Measurements from ENCODE around the gene ZBTB7B. TPM values are rescaled to one million over a fixed set of nuclear protein-coding genes. Genes with fewer than 3 reads are reported as not detected.

Gene ZBTB7B
- total RNA-seq, 1 donor from 2014 or later, result 56.6 TPM

DNA sequence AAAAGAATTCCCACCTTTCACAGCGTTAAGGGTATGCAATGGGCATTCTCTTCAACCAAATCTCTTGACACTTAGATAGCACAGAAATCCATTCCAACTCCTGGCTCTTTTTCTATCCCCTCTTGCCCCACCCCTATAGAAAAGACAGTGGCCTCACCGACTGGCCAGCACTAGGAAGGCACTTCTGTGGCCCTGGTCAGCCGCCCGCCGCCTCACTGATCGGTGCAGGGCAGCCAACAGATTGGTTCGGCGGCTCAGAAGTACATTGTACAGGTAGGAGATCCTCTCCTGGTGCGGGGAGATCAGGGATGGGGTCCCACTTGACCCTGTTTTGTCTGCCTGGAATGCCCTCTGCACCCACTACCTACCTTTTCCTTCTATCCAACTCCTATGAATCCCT lies 21.7 kb downstream of the ZBTB7B start:
- no peak overlapping the region for H3K27ac Mint-ChIP-seq
- ATAC-seq (ENCODE audit: low read depth) (no peak), DNase-seq (no peak)
- POLR2A ChIA-PET, result no interaction called here
- H3K27me3 Mint-ChIP-seq, result no peaks in the 10 kb centered on the region
- CTCF ChIA-PET, result no interaction called here
- H3K4me1 Mint-ChIP-seq, result peaks cover 11% of the 10 kb centered on the region
- peaks cover under 1% of the 10 kb centered on the region for H3K36me3 Mint-ChIP-seq (ENCODE audit: low read depth)
- H3K9me3 Mint-ChIP-seq, result no peaks in the 10 kb centered on the region
- intact Hi-C loops (cut with micrococcal nuclease), result no loop called here
- TF ChIP-seq, protein P1, sequence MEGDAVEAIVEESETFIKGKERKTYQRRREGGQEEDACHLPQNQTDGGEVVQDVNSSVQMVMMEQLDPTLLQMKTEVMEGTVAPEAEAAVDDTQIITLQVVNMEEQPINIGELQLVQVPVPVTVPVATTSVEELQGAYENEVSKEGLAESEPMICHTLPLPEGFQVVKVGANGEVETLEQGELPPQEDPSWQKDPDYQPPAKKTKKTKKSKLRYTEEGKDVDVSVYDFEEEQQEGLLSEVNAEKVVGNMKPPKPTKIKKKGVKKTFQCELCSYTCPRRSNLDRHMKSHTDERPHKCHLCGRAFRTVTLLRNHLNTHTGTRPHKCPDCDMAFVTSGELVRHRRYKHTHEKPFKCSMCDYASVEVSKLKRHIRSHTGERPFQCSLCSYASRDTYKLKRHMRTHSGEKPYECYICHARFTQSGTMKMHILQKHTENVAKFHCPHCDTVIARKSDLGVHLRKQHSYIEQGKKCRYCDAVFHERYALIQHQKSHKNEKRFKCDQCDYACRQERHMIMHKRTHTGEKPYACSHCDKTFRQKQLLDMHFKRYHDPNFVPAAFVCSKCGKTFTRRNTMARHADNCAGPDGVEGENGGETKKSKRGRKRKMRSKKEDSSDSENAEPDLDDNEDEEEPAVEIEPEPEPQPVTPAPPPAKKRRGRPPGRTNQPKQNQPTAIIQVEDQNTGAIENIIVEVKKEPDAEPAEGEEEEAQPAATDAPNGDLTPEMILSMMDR (IDR thresholded peaks at IDR 0.05), result no peak
- H3K4me3 Mint-ChIP-seq, result no peak overlapping the region

DNA sequence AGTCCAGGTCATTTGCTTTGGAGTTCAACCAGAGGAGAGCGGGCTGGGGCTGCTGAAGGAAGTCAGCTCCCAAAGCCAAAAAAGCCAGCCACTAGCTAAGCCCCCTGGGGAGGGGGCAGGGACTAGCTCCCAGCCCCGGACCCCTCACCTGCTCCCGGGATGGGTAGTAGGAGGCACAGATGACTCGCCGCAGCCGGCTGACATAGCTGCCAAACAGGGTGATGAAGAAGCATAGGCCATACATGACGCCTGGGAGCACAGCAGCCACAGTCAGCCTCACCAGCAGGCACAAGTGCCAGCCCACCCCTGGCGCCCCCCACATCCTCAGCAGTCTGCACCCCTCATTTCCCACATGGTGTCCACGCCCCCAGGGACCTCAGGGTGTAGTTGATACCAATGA lies 23.6 kb downstream of the ZBTB7B start:
- CTCF ChIA-PET, result no interaction called here
- no peak overlapping the region for H3K4me3 Mint-ChIP-seq
- DNase-seq, result no peak
- no peak for ATAC-seq (ENCODE audit: low read depth)
- H3K36me3 Mint-ChIP-seq (ENCODE audit: low read depth), result no peaks in the 10 kb centered on the region
- H3K27me3 Mint-ChIP-seq, result no peaks in the 10 kb centered on the region
- peaks cover 3% of the 10 kb centered on the region for H3K4me1 Mint-ChIP-seq
- intact Hi-C loops (cut with micrococcal nuclease), result no loop called here
- H3K9me3 Mint-ChIP-seq, result no peaks in the 10 kb centered on the region
- no peak overlapping the region for H3K27ac Mint-ChIP-seq
- POLR2A ChIA-PET, result no interaction called here
- TF ChIP-seq, protein P1 (IDR thresholded peaks at IDR 0.05), result no peak

DNA sequence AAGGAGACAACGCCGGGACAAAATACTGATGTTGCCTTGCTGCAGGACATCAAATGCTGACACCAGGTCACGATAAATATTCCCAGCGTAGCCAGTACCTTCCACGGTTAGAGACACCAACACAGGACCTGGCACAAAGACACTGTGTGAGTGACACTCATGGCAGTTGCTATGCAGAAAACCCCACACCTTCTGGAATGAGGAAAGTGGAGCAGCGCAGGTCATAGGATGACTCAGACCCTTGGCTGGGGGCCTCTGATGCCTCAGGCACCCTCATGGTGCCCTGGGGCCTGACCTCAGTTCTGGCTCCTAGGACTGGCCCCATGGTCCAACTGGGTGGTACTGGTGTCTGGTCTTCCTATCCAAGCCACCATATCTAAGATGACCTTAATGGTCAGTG lies 24.0 kb downstream of the ZBTB7B start:
- CTCF ChIA-PET, result no interaction called here

DNA sequence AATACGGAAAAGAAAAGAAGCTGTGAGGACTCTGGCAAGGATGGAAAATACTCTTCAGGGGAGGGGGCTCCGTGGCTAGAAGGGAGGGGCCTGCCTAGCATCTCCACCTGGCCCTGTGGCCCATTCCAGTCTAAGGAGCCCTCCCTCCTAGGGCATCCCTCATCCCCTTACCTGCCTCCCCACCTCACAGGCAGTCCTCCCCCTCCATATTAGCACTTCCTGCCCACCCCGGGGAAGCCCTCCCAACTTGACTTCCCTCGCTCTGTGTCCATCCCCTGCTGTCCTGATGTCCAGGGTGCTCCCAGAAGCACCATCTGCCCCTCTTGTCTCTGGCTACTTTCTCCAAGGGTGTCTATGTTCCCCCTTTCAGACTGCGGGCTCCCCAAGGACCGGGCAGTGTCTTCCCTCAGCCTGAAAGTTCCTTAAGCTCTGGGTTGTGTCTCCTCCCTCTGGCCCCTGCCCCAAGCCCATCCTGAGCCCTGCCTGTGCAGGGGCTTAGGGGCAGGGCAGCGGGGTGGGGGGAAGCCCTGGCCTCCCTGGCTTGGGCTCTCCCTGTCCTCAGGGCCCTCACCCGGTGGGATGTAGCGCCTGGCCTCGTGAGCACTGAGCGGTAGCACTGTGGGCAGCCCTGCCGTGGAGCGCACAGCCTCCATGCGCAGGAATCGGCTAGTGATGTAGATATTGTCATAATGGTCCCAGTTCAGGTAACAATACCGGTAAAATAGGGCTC lies 27.1 kb downstream of the ZBTB7B start:
- DNase-seq, result no peak
- H3K36me3 Mint-ChIP-seq (ENCODE audit: low read depth), result no peaks in the 10 kb centered on the region
- H3K9me3 Mint-ChIP-seq, result no peaks in the 10 kb centered on the region
- no peak overlapping the region for H3K4me3 Mint-ChIP-seq
- intact Hi-C loops (cut with micrococcal nuclease), result no loop called here
- no peak for ATAC-seq (ENCODE audit: low read depth)
- H3K27ac Mint-ChIP-seq, result no peak overlapping the region
- CTCF ChIA-PET, result no interaction called here
- POLR2A ChIA-PET, result no interaction called here
- no peaks in the 10 kb centered on the region for H3K4me1 Mint-ChIP-seq
- TF ChIP-seq, protein P1 (IDR thresholded peaks at IDR 0.05), result no peak
- no peaks in the 10 kb centered on the region for H3K27me3 Mint-ChIP-seq

More for the DNA sequence above, 24.0 kb downstream of the ZBTB7B start:
- TF ChIP-seq, protein P1 (IDR thresholded peaks at IDR 0.05), result no peak
- ATAC-seq (ENCODE audit: low read depth) (no peak), DNase-seq (no peak)
- H3K27me3 Mint-ChIP-seq, result no peaks in the 10 kb centered on the region
- H3K4me3 Mint-ChIP-seq, result no peak overlapping the region
- H3K27ac Mint-ChIP-seq, result no peak overlapping the region
- intact Hi-C loops (cut with micrococcal nuclease), result no loop called here
- H3K4me1 Mint-ChIP-seq, result peaks cover under 1% of the 10 kb centered on the region
- POLR2A ChIA-PET, result no interaction called here
- no peaks in the 10 kb centered on the region for H3K36me3 Mint-ChIP-seq (ENCODE audit: low read depth)
- no peaks in the 10 kb centered on the region for H3K9me3 Mint-ChIP-seq

DNA sequence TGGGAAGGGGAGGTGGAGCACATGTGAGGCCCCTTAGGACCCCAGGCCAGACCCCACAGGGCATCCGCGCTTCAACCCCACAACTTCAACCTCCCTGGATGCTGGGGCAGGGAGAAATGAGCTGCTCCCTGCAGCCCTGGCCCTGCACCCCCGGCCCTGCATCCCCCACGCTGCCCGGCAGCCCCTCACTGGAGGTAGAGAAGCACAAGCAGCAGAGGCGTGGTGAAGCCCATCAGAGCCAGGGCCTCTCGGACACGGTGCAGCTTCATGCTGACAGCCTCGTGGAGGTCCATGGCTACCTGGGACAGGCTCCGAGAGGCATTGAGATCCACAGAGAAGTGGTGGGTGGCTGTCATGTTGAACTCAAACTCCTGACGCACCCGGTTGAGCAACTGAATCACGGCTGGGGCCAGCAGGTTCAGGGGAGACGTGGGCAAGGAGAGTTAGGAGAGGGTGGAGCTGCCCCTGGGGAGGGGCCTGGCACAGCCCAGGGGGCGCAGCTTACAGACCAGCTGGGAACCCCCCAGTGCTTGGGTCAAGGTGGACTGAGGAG lies 27.7 kb downstream of the ZBTB7B start:
- Mint-ChIP-seq H3K27me3 (no peaks in the 10 kb centered on the region), H3K36me3 (ENCODE audit: low read depth) (no peaks in the 10 kb centered on the region), H3K9me3 (no peaks in the 10 kb centered on the region), H3K27ac (no peak overlapping the region), H3K4me3 (no peak overlapping the region), H3K4me1 (no peaks in the 10 kb centered on the region)
- DNase-seq (no peak), ATAC-seq (ENCODE audit: low read depth) (no peak)
- TF ChIP-seq, protein P1 (IDR thresholded peaks at IDR 0.05), result no peak
- intact Hi-C loops (cut with micrococcal nuclease), result no loop called here
- ChIA-PET POLR2A (no interaction called here), CTCF (no interaction called here)

Data from activated B cell treated with CpG ODN at 0.5 μM for 24 hours (primary cell).